ENCODE measurements around the gene NRG2. TPM values are rescaled to one million over a fixed set of nuclear protein-coding genes. Genes with fewer than 3 reads are reported as not detected.

Gene NRG2
- total RNA-seq, 2 experiments from 2014 or later, result 0.11 TPM; not detected in 1

- Mint-ChIP-seq H3K36me3 (ENCODE audit: low read depth) (no peaks in the 10 kb centered on the region), H3K4me1 (ENCODE audit: low read depth) (no peaks in the 10 kb centered on the region), H3K9me3 (no peaks in the 10 kb centered on the region), H3K27ac (no peak overlapping the region), H3K4me3 (no peak overlapping the region), H3K27me3 (peaks cover 11% of the 10 kb centered on the region)
- DNase-seq (no peak), ATAC-seq (no peak)
- ChIA-PET CTCF (interaction anchor here (0.8 to 2.6 kb wide), 5 partner anchors 8 to 98 kb away, joined by 3 to 15 read pairs (median 5); no protein-coding TSS in a partner anchor), POLR2A (interaction anchor here (1.1 kb wide), 1 partner anchor 22 kb away, joined by 3 read pairs; no protein-coding TSS in a partner anchor)
- no peak for TF ChIP-seq CTCF (IDR thresholded peaks at IDR 0.05)
- intact Hi-C loops (cut with micrococcal nuclease), result no loop called here
Measured at GRCh38 chr5:139870677-139871076, 172.4 kb downstream of the NRG2 start.

GRCh38 chr5:139869042-139869790 lies 173.9 kb downstream of the NRG2 start:
- intact Hi-C loops (cut with micrococcal nuclease), result no loop called here

GRCh38 chr5:139867581-139867980 lies 175.5 kb downstream of the NRG2 start:
- no peak overlapping the region for H3K27ac Mint-ChIP-seq
- CTCF ChIA-PET, result interaction anchor here (2.7 to 3.3 kb wide), 2 partner anchors 80 to 101 kb away, joined by 22 to 23 read pairs; no protein-coding TSS in a partner anchor
- H3K4me3 Mint-ChIP-seq, result no peak overlapping the region
- intact Hi-C loops (cut with micrococcal nuclease), result no loop called here
- ATAC-seq (no peak), DNase-seq (no peak)
- H3K27me3 Mint-ChIP-seq, result peaks cover 9% of the 10 kb centered on the region
- H3K9me3 Mint-ChIP-seq, result no peaks in the 10 kb centered on the region
- H3K4me1 Mint-ChIP-seq (ENCODE audit: low read depth), result no peaks in the 10 kb centered on the region
- POLR2A ChIA-PET, result no interaction called here
- H3K36me3 Mint-ChIP-seq (ENCODE audit: low read depth), result no peaks in the 10 kb centered on the region
- no peak for TF ChIP-seq CTCF (IDR thresholded peaks at IDR 0.05)

More at GRCh38 chr5:139869042-139869790, 173.9 kb downstream of the NRG2 start:
- H3K27me3 Mint-ChIP-seq, result peaks cover 9% of the 10 kb centered on the region
- no peaks in the 10 kb centered on the region for H3K36me3 Mint-ChIP-seq (ENCODE audit: low read depth)
- H3K9me3 Mint-ChIP-seq, result no peaks in the 10 kb centered on the region
- no peak for ATAC-seq
- no peak overlapping the region for H3K27ac Mint-ChIP-seq
- ChIA-PET CTCF (interaction anchor here (1.0 to 2.6 kb wide), 3 partner anchors 8 to 100 kb away, joined by 3 to 15 read pairs (median 5); no protein-coding TSS in a partner anchor), POLR2A (interaction anchor here (0.6 kb wide), 1 partner anchor 246 kb away, joined by 3 read pairs; no protein-coding TSS in a partner anchor)
- no peak for DNase-seq
- H3K4me1 Mint-ChIP-seq (ENCODE audit: low read depth), result no peaks in the 10 kb centered on the region
- H3K4me3 Mint-ChIP-seq, result no peak overlapping the region
- no peak for TF ChIP-seq CTCF (IDR thresholded peaks at IDR 0.05)

- Mint-ChIP-seq H3K9me3 (no peaks in the 10 kb centered on the region), H3K4me1 (ENCODE audit: low read depth) (no peaks in the 10 kb centered on the region), H3K27me3 (peaks cover 9% of the 10 kb centered on the region), H3K4me3 (no peak overlapping the region), H3K27ac (no peak overlapping the region), H3K36me3 (ENCODE audit: low read depth) (no peaks in the 10 kb centered on the region)
- intact Hi-C loops (cut with micrococcal nuclease), result no loop called here
- no peak for TF ChIP-seq CTCF (IDR thresholded peaks at IDR 0.05)
- ATAC-seq (no peak), DNase-seq (no peak)
- ChIA-PET CTCF (interaction anchor here (1.9 to 3.3 kb wide), 3 partner anchors 18 to 102 kb away, joined by 6 to 23 read pairs (median 22); no protein-coding TSS in a partner anchor), POLR2A (no interaction called here)
Measured at GRCh38 chr5:139867109-139867508, 176.0 kb downstream of the NRG2 start.

All from activated CD8-positive, alpha-beta T cell treated with anti-CD3 and anti-CD28 coated beads for 36 hours (primary cell).